HEK293 (cell line): Measurements from ENCODE around the gene FHIT.

Source experiments
- CTCF ChIA-PET: fragments of 350-600 bp; formaldehyde crosslinking; extraction: SDS; loops from one replicate; lab custom pipeline; 2021; ENCODE audit warnings: antibody characterized with exemption; lab: Yijun Ruan, JAX
- POLR2A ChIA-PET: fragments of 300-600 bp; formaldehyde crosslinking; extraction: SDS; loops from one replicate; lab custom pipeline; 2020; ENCODE audit warnings: antibody characterized with exemption, inconsistent platforms; lab: Yijun Ruan, JAX
- H3K27ac ChIP-seq: fragments of 200-500 bp; sonication (Bioruptor generic); 2 replicates; pipeline ENCODE4 v1.5.1; 2014; ENCODE audit warnings: low read depth, low read length, control low read depth, inconsistent platforms; ENCODE audit errors: extremely low read depth
- H3K36me3 ChIP-seq, 2 experiments: fragments of 200-500 bp in 1 of 2; sonication (Bioruptor generic) in 1 of 2; 1 replicate in 1 of 2; 2 replicates in 1 of 2; pipeline ENCODE4 v1.5.1; 2014 to 2017; ENCODE audit warnings: inconsistent platforms in 2 of 2, low read length in 2 of 2; ENCODE audit not compliant: control insufficient read depth in 2 of 2, insufficient read depth in 1 of 2
- H3K4me1 ChIP-seq: fragments of 200-500 bp; sonication (Bioruptor generic); 2 replicates; pipeline ENCODE4 v1.5.1; 2014; ENCODE audit warnings: mild to moderate bottlenecking, low read length, inconsistent platforms; ENCODE audit not compliant: control insufficient read depth, insufficient read depth
- H3K4me3 ChIP-seq: 2 replicates; pipeline ENCODE4 v1.5.1; 2011; ENCODE audit warnings: low read depth, mild to moderate bottlenecking, control low read depth, low read length, moderate library complexity
- H3K9me3 ChIP-seq: fragments of 200-500 bp; sonication (Bioruptor generic); 2 replicates; pipeline ENCODE4 v1.5.1; 2014; ENCODE audit warnings: low read depth, low read length, inconsistent platforms; ENCODE audit not compliant: control insufficient read depth, insufficient read depth
- HIC1 ChIP-seq: fragments of 450-650 bp; formaldehyde crosslinking; IDR thresholded peaks from 2 replicates; pipeline ENCODE4 v1.5.1; 2016; ENCODE audit warnings: missing biosample characterization, missing genetic modification characterization
- KLF10 ChIP-seq: fragments of 450-650 bp; IDR thresholded peaks from 2 replicates; pipeline ENCODE4 v1.5.1; 2018; ENCODE audit warnings: missing biosample characterization, mild to moderate bottlenecking, missing genetic modification characterization
- KLF9 ChIP-seq: fragments of 450-650 bp; formaldehyde crosslinking; IDR thresholded peaks from 2 replicates; pipeline ENCODE4 v1.5.1; 2016; ENCODE audit warnings: missing biosample characterization, missing genetic modification characterization, low read depth
- PRDM2 ChIP-seq: fragments of 450-650 bp; formaldehyde crosslinking; IDR thresholded peaks from 2 replicates; pipeline ENCODE4 v1.5.1; 2016; ENCODE audit warnings: missing biosample characterization, missing genetic modification characterization, borderline replicate concordance
- ZBTB1 ChIP-seq: fragments of 450-650 bp; formaldehyde crosslinking; IDR thresholded peaks from 2 replicates; pipeline ENCODE4 v1.5.1; 2016; ENCODE audit warnings: missing biosample characterization, missing genetic modification characterization
- ZBTB17 ChIP-seq: fragments of 450-650 bp; formaldehyde crosslinking; IDR thresholded peaks from 2 replicates; pipeline ENCODE4 v1.5.1; 2016; ENCODE audit warnings: missing biosample characterization, missing genetic modification characterization
- ZNF366 ChIP-seq: fragments of 450-650 bp; formaldehyde crosslinking; conservative IDR thresholded peaks from 2 replicates; pipeline ENCODE4 v1.5.1; 2016; ENCODE audit warnings: missing biosample characterization, missing genetic modification characterization
- ZNF426 ChIP-seq: fragments of 450-650 bp; formaldehyde crosslinking; IDR thresholded peaks from 2 replicates; pipeline ENCODE4 v1.5.1; 2017; ENCODE audit warnings: missing biosample characterization, missing genetic modification characterization, mild to moderate bottlenecking, inconsistent platforms, moderate library complexity
- ZNF518A ChIP-seq: fragments of 450-650 bp; formaldehyde crosslinking; conservative IDR thresholded peaks from 2 replicates; pipeline ENCODE4 v1.5.1; 2016; ENCODE audit warnings: low read depth, missing biosample characterization, missing genetic modification characterization
- ZNF521 ChIP-seq: fragments of 450-650 bp; formaldehyde crosslinking; IDR thresholded peaks from 2 replicates; pipeline ENCODE4 v1.5.1; 2017; ENCODE audit warnings: missing biosample characterization, mild to moderate bottlenecking, missing genetic modification characterization
- ZNF529 ChIP-seq: fragments of 450-650 bp; formaldehyde crosslinking; IDR thresholded peaks from 2 replicates; pipeline ENCODE4 v1.5.1; 2017; ENCODE audit warnings: missing genetic modification characterization, missing biosample characterization; ENCODE audit not compliant: insufficient replicate concordance
- ZNF560 ChIP-seq: fragments of 450-650 bp; formaldehyde crosslinking; IDR thresholded peaks from 2 replicates; pipeline ENCODE4 v1.5.1; 2017; ENCODE audit warnings: missing biosample characterization, missing genetic modification characterization, borderline replicate concordance
- ZNF571 ChIP-seq: fragments of 450-650 bp; formaldehyde crosslinking; IDR thresholded peaks from 2 replicates; pipeline ENCODE4 v1.5.0; 2017; ENCODE audit warnings: missing biosample characterization, missing genetic modification characterization
- ZNF623 ChIP-seq: fragments of 450-650 bp; formaldehyde crosslinking; IDR thresholded peaks from 2 replicates; pipeline ENCODE4 v1.5.1; 2016; ENCODE audit warnings: missing biosample characterization, missing genetic modification characterization
- ZNF692 ChIP-seq: fragments of 450-650 bp; formaldehyde crosslinking; IDR thresholded peaks from 2 replicates; pipeline ENCODE4 v1.5.1; 2016; ENCODE audit warnings: missing biosample characterization, missing genetic modification characterization
- ZSCAN4 ChIP-seq: fragments of 450-650 bp; formaldehyde crosslinking; IDR thresholded peaks from 2 replicates; pipeline ENCODE4 v1.5.1; 2017; ENCODE audit warnings: missing biosample characterization, missing genetic modification characterization

Gene FHIT

GRCh38 chr3:60225848-60226247 is 1025.4 kb downstream of the FHIT start (continued):
- no peak for TF ChIP-seq ZNF692 (tag by site-specific recombination)
- TF ChIP-seq, all 188 proteins: peak for 0

GRCh38 chr3:60220768-60221167 is 1030.5 kb downstream of the FHIT start:
- Histone ChIP-seq H3K36me3 (no peaks in the 10 kb centered on the region), H3K9me3 (no peaks in the 10 kb centered on the region), H3K27ac (no peak overlapping the region), H3K4me3 (no peak overlapping the region), H3K4me1 (0 out of 2 replicates have a peak, but pooled peaks cover 2% of the 10 kb centered on the region)
- POLR2A ChIA-PET = no interaction called here
- CTCF ChIA-PET = no interaction called here
- TF ChIP-seq ZSCAN4 (tag by site-specific recombination) (no peak), ZBTB17 (no peak), KLF10 (no peak), ZNF623 (no peak), ZNF426 (tag by site-specific recombination) (no peak)

GRCh38 chr3:60219501-60219900 is 1031.8 kb downstream of the FHIT start:
- CTCF ChIA-PET = interaction anchor here (0.6 kb wide), 1 partner anchor 538 kb away, joined by 6 read pairs; no protein-coding TSS in a partner anchor
- H3K36me3 ChIP-seq = no peaks in the 10 kb centered on the region
- no peak overlapping the region for H3K27ac ChIP-seq
- POLR2A ChIA-PET = no interaction called here
- 0 out of 2 replicates have a peak, but pooled peaks cover 2% of the 10 kb centered on the region for H3K4me1 ChIP-seq
- no peak overlapping the region for H3K4me3 ChIP-seq
- no peaks in the 10 kb centered on the region for H3K9me3 ChIP-seq
- TF ChIP-seq ZNF560 (tag by site-specific recombination) (no peak), PRDM2 (no peak), HIC1 (tag by site-specific recombination) (no peak), ZNF521 (tag by site-specific recombination) (no peak), ZNF518A (tag by site-specific recombination) (no peak), ZBTB1 (tag by site-specific recombination) (no peak), ZNF366 (tag by site-specific recombination) (no peak), ZNF571 (tag by site-specific recombination) (no peak), ZNF529 (tag by site-specific recombination) (no peak), KLF9 (no peak)
